HG02759 (cell line): ENCODE results near the gene STXBP4.

ENCODE experiments used
- ATAC-seq: cut with Tn5 transposase; IDR thresholded peaks from one replicate; pipeline ENCODE4 v1.9.1; 2021; ENCODE audit warnings: mild to moderate bottlenecking, moderate library complexity; ENCODE audit not compliant: unreplicated experiment

The STXBP4 gene

GRCh38 chr17:54969658-54970572 lies 1.4 kb downstream of the STXBP4 start:
- ATAC-seq = no peak

- no peak for ATAC-seq
These were observed 2.6 kb downstream of the STXBP4 start for GRCh38 chr17:54971147-54971546.

- no peak for ATAC-seq
These were observed 3.3 kb downstream of the STXBP4 start for GRCh38 chr17:54971901-54972300.

GRCh38 chr17:54972406-54973138 lies 4.0 kb downstream of the STXBP4 start:
- ATAC-seq = no peak

- no peak for ATAC-seq
These were observed 6.2 kb downstream of the STXBP4 start for GRCh38 chr17:54974759-54975158.

GRCh38 chr17:54976316-54976715 lies 7.8 kb downstream of the STXBP4 start:
- no peak for ATAC-seq

GRCh38 chr17:54977744-54978143 lies 9.2 kb downstream of the STXBP4 start:
- ATAC-seq = no peak

GRCh38 chr17:54979657-54980056 lies 11.1 kb downstream of the STXBP4 start:
- ATAC-seq = no peak

GRCh38 chr17:54980375-54980774 lies 11.8 kb downstream of the STXBP4 start:
- no peak for ATAC-seq

GRCh38 chr17:54982399-54982798 lies 13.8 kb downstream of the STXBP4 start:
- ATAC-seq = no peak

GRCh38 chr17:54983260-54983659 lies 14.7 kb downstream of the STXBP4 start:
- peak; percentile 64 for ATAC-seq

- ATAC-seq = no peak
These were observed 16.9 kb downstream of the STXBP4 start for GRCh38 chr17:54985476-54985875.

GRCh38 chr17:54990118-54990517 lies 21.6 kb downstream of the STXBP4 start:
- no peak for ATAC-seq

GRCh38 chr17:54991567-54991966 lies 23.0 kb downstream of the STXBP4 start:
- no peak for ATAC-seq

GRCh38 chr17:54992797-54993639 lies 24.5 kb downstream of the STXBP4 start:
- no peak for ATAC-seq

- no peak for ATAC-seq
These were observed 27.9 kb downstream of the STXBP4 start for GRCh38 chr17:54996441-54996840.

- ATAC-seq = no peak
These were observed 33.9 kb downstream of the STXBP4 start for GRCh38 chr17:55002458-55002857.

GRCh38 chr17:55004484-55004883 lies 35.9 kb downstream of the STXBP4 start:
- no peak for ATAC-seq

GRCh38 chr17:55005520-55005919 lies 37.0 kb downstream of the STXBP4 start:
- peak; percentile 62 for ATAC-seq

- ATAC-seq = no peak
These were observed 55.1 kb downstream of the STXBP4 start for GRCh38 chr17:55023626-55024025.

GRCh38 chr17:55037828-55038227 lies 69.3 kb downstream of the STXBP4 start:
- peak; percentile 100 for ATAC-seq
